ENCODE results near the gene PRKCZ.

Gene PRKCZ

GRCh38 chr1:2214541-2215241, 164.5 kb downstream of the PRKCZ start:
- DNase-seq: no peak

- no peak for DNase-seq
These were observed 165.1 kb downstream of the PRKCZ start for GRCh38 chr1:2215329-2215728.

- no peak for DNase-seq
These were observed 165.9 kb downstream of the PRKCZ start for GRCh38 chr1:2215909-2216766.

GRCh38 chr1:2216767-2217058, 166.5 kb downstream of the PRKCZ start:
- no peak for DNase-seq

- no peak for DNase-seq
These were observed 171.1 kb downstream of the PRKCZ start for GRCh38 chr1:2221271-2221670.

GRCh38 chr1:2224170-2224584, 174.0 kb downstream of the PRKCZ start:
- DNase-seq: no peak

- DNase-seq: no peak
These were observed 174.6 kb downstream of the PRKCZ start for GRCh38 chr1:2224631-2225428.

GRCh38 chr1:2226525-2227345, 176.5 kb downstream of the PRKCZ start:
- no peak for DNase-seq

GRCh38 chr1:2227346-2228156, 177.3 kb downstream of the PRKCZ start:
- peak; percentile 87 for DNase-seq

- no peak for DNase-seq
These were observed 178.0 kb downstream of the PRKCZ start, which contains the start of gene SKI for GRCh38 chr1:2228157-2228594. TSS of gene SKI (plus strand) at chr1:2228319. CDS start at chr1:2228767, 448 bp downstream.

- DNase-seq: no peak
These were observed 178.5 kb downstream of the PRKCZ start for GRCh38 chr1:2228694-2229036.

GRCh38 chr1:2229037-2229864, 179.0 kb downstream of the PRKCZ start:
- no peak for DNase-seq

- no peak for DNase-seq
These were observed 179.9 kb downstream of the PRKCZ start for GRCh38 chr1:2229911-2230731.

GRCh38 chr1:2230781-2231531, 180.7 kb downstream of the PRKCZ start:
- no peak for DNase-seq

GRCh38 chr1:2231532-2232254, 181.5 kb downstream of the PRKCZ start:
- no peak for DNase-seq

GRCh38 chr1:2232255-2232915, 182.2 kb downstream of the PRKCZ start:
- no peak for DNase-seq

- DNase-seq: no peak
These were observed 182.8 kb downstream of the PRKCZ start for GRCh38 chr1:2232916-2233438.

GRCh38 chr1:2233468-2233867, 183.3 kb downstream of the PRKCZ start:
- DNase-seq: no peak

Data from NCI-H774 (cell line).